IPS-18c (cell line): ENCODE results near the gene SHLD2.
"Not testable (repeated sequence)": the region's sequence is repeated elsewhere in the genome, so short reads cannot be mapped to it uniquely, and the experiment has no call there.

Experiments
- H3K4me3 ChIP-seq: 2 replicates; pipeline ENCODE4 v1.7.0; 2013; ENCODE audit warnings: low read depth, mild to moderate bottlenecking, low read length, moderate library complexity; ENCODE audit not compliant: insufficient read depth
- H3K9me3 ChIP-seq: one replicate; pipeline ENCODE4 v1.6.1; 2013; ENCODE audit warnings: mild to moderate bottlenecking, low read length, moderate library complexity; ENCODE audit not compliant: control insufficient read depth, insufficient read depth

Gene SHLD2

GRCh38 chr10:87171670-87172069 lies 76.7 kb downstream of the SHLD2 start:
- not testable (repeated sequence) for H3K4me3 ChIP-seq, H3K9me3 ChIP-seq

- H3K9me3 ChIP-seq, H3K4me3 ChIP-seq: not testable (repeated sequence)
Measured at GRCh38 chr10:87172178-87172577, 77.2 kb downstream of the SHLD2 start.

GRCh38 chr10:87177587-87177986 lies 82.6 kb downstream of the SHLD2 start:
- H3K9me3 ChIP-seq, H3K4me3 ChIP-seq: not testable (repeated sequence)

- not testable (repeated sequence) for H3K9me3 ChIP-seq, H3K4me3 ChIP-seq
Measured at GRCh38 chr10:87184421-87184820, 89.4 kb downstream of the SHLD2 start.

- H3K9me3 ChIP-seq, H3K4me3 ChIP-seq: not testable (repeated sequence)
Measured at GRCh38 chr10:87186016-87186415, 91.0 kb downstream of the SHLD2 start.

GRCh38 chr10:87187573-87187972 lies 92.6 kb downstream of the SHLD2 start:
- H3K4me3 ChIP-seq, H3K9me3 ChIP-seq: not testable (repeated sequence)

GRCh38 chr10:87191841-87192240 lies 96.8 kb downstream of the SHLD2 start:
- H3K4me3 ChIP-seq, H3K9me3 ChIP-seq: not testable (repeated sequence)

GRCh38 chr10:87200924-87201323 lies 105.9 kb downstream of the SHLD2 start:
- not testable (repeated sequence) for H3K4me3 ChIP-seq, H3K9me3 ChIP-seq

GRCh38 chr10:87204801-87205200 lies 109.8 kb downstream of the SHLD2 start:
- not testable (repeated sequence) for H3K9me3 ChIP-seq, H3K4me3 ChIP-seq

GRCh38 chr10:87206922-87207321 lies 111.9 kb downstream of the SHLD2 start:
- not testable (repeated sequence) for H3K4me3 ChIP-seq, H3K9me3 ChIP-seq

- H3K9me3 ChIP-seq, H3K4me3 ChIP-seq: not testable (repeated sequence)
Measured at GRCh38 chr10:87210309-87210708, 115.3 kb downstream of the SHLD2 start.

- H3K4me3 ChIP-seq, H3K9me3 ChIP-seq: not testable (repeated sequence)
Measured at GRCh38 chr10:87211848-87212247, 116.8 kb downstream of the SHLD2 start.

GRCh38 chr10:87213150-87213765 lies 118.3 kb downstream of the SHLD2 start:
- not testable (repeated sequence) for H3K9me3 ChIP-seq, H3K4me3 ChIP-seq

GRCh38 chr10:87213806-87214205 lies 118.8 kb downstream of the SHLD2 start:
- not testable (repeated sequence) for H3K9me3 ChIP-seq, H3K4me3 ChIP-seq

- not testable (repeated sequence) for H3K4me3 ChIP-seq, H3K9me3 ChIP-seq
Measured at GRCh38 chr10:87216120-87216519, 121.1 kb downstream of the SHLD2 start.

- H3K4me3 ChIP-seq, H3K9me3 ChIP-seq: not testable (repeated sequence)
Measured at GRCh38 chr10:87219370-87219769, 124.4 kb downstream of the SHLD2 start.

- not testable (repeated sequence) for H3K9me3 ChIP-seq, H3K4me3 ChIP-seq
Measured at GRCh38 chr10:87222789-87223188, 127.8 kb downstream of the SHLD2 start.

GRCh38 chr10:87225148-87225547 lies 130.1 kb downstream of the SHLD2 start, which contains the start of gene NUTM2A:
TSS of gene NUTM2A (plus strand) at chr10:87225448. CDS start at chr10:87225831, 383 bp downstream.
- not testable (repeated sequence) for H3K4me3 ChIP-seq, H3K9me3 ChIP-seq

- H3K4me3 ChIP-seq, H3K9me3 ChIP-seq: not testable (repeated sequence)
Measured at GRCh38 chr10:87228247-87228646, 133.2 kb downstream of the SHLD2 start.
